Epithelial cell of esophagus (primary cell): Measurements from ENCODE around the gene APOBEC3H.
"Not testable (repeated sequence)": the region's sequence is repeated elsewhere in the genome, so short reads cannot be mapped to it uniquely, and the experiment has no call there.

Experiments used
- DNase-seq: peaks from one replicate; pipeline ENCODE4 v3.0.0; 2010; ENCODE audit warnings: low read depth
- H3K4me3 ChIP-seq: 2 replicates; pipeline ENCODE4 v1.5.1; 2011; ENCODE audit warnings: mild to moderate bottlenecking, low read length, control low read depth
- CTCF ChIP-seq: IDR thresholded peaks from 2 replicates; pipeline ENCODE4 v1.5.1; 2011; ENCODE audit warnings: low read depth, mild to moderate bottlenecking, low read length, control low read depth, inconsistent platforms; ENCODE audit not compliant: insufficient read depth; ENCODE audit errors: missing control alignments

The APOBEC3H gene

GRCh38 chr22:39070186-39070585 is 26.9 kb upstream of the APOBEC3H start:
- no peak for TF ChIP-seq CTCF
- H3K4me3 ChIP-seq, result no peak overlapping the region

DNA sequence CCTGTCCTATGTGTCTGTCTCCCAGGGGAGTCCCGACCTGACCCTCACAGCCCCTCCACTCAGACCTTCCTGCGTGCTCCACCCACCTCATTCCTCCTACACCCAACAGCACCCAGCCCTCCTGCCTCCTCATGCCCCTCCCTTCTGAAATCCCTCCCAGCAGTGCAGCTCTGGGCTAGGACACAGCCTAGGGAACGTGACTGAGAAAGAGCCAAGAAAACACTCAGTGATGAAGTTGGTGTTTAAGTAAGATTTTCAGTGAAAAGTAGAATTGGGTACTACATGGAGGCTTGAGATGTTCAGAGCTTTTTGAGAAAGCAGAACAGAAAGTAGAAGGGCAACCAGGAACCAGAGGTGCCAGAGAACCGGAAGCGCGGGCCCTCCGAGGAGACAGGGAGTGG is 24.5 kb upstream of the APOBEC3H start:
- not testable (repeated sequence) for H3K4me3 ChIP-seq, DNase-seq

More at GRCh38 chr22:39070186-39070585, 26.9 kb upstream of the APOBEC3H start:
- DNase-seq, result no peak

DNA sequence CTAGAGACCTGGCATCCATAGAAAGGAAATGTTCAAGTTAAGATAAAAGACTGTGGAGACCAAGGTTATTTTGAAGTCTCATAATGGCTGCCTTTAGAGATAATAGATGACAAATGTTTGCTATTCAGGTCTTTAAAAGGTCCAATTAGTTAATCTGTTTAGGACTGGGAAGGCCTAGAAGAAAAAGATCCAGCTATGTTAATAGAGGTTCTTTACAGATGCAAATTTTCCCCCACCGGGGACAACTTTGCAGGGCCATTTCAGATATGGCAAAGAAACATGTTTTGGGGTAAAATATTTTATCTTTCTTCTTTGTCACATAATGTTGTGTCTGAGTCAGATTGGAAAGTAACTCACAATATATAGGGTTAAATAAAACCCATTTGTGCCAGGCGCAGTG is 23.1 kb upstream of the APOBEC3H start:
- no peak overlapping the region for H3K4me3 ChIP-seq
- no peak for TF ChIP-seq CTCF
- DNase-seq, result no peak

GRCh38 chr22:39076155-39077025 is 20.7 kb upstream of the APOBEC3H start:
- H3K4me3 ChIP-seq, DNase-seq: not testable (repeated sequence)

GRCh38 chr22:39077026-39077840 is 19.8 kb upstream of the APOBEC3H start, which contains the start of gene APOBEC3G:
APOBEC3G (plus strand) TSS chr22:39077275; CDS start chr22:39077362, 87 bp downstream.
- not testable (repeated sequence) for DNase-seq, H3K4me3 ChIP-seq

- not testable (repeated sequence) for H3K4me3 ChIP-seq, DNase-seq
Measured at GRCh38 chr22:39077912-39078311, 19.1 kb upstream of the APOBEC3H start.

- H3K4me3 ChIP-seq, result no peak overlapping the region
- DNase-seq, result no peak
Measured at GRCh38 chr22:39078329-39078728, 18.7 kb upstream of the APOBEC3H start.

GRCh38 chr22:39079054-39079637 is 17.9 kb upstream of the APOBEC3H start:
- not testable (repeated sequence) for H3K4me3 ChIP-seq, DNase-seq

More at GRCh38 chr22:39078329-39078728, 18.7 kb upstream of the APOBEC3H start:
- no peak for TF ChIP-seq CTCF

- no peak for TF ChIP-seq CTCF
- DNase-seq, result no peak
- no peak overlapping the region for H3K4me3 ChIP-seq
Measured at GRCh38 chr22:39080052-39080762, 16.8 kb upstream of the APOBEC3H start.
